C1 segment of cervical spinal cord (tissue), 14 donors: Measurements from ENCODE around the gene PA2G4.
A peak's percentile ranks its signal among the peaks of the same experiment; 100 is the strongest.
"Not testable (repeated sequence)": the region's sequence is repeated elsewhere in the genome, so short reads cannot be mapped to it uniquely, and the experiment has no call there.

ENCODE experiments used
- DNase-seq, 14 donors: peaks; one replicate each; lab custom pipeline; 2025; lab: John Stamatoyannopoulos, UW

The PA2G4 gene

DNA sequence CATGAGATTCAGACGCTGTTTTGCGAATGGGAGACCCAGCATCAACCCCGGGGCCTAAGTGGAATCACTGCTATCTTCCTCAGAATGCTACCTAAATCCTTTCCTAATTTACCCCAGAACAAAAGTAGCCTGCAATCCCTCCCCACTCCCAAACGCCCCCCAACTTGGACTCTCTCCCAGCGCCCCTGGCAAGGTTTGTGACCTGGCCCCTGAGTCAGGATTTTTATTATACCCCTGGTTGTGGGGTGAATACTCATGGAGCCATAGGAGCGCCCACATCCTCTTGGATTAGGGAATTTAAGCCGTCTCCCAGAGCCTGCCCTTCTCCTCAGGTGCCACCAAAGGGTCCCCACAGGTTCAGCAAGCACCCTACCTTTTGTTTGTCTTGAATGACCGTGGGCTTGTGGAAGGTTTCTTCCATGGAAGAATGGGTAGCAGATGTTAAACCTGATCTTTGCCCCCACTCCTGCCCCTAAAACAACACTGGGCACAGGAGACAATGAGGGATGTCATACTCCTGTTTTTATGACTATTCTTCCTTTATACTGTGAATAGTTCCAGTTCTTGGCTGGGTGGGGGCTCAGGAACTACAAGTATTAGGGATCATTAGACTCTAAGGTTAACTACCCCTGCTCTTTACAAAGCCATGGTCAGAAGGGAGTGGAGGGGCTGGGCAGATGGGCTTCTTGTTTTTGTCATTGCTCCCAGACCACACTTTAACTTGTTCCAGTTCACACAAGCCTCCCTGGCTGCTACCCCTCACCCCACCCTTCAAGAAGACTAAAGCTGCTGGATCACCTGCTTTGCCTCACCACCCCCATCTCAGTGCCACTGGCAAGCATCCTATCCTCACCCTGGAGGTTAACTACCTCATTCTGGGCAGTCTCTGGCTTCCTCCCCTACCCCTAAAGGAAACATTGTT is 48.7 kb downstream of the PA2G4 start:
- DNase-seq = no peak

DNA sequence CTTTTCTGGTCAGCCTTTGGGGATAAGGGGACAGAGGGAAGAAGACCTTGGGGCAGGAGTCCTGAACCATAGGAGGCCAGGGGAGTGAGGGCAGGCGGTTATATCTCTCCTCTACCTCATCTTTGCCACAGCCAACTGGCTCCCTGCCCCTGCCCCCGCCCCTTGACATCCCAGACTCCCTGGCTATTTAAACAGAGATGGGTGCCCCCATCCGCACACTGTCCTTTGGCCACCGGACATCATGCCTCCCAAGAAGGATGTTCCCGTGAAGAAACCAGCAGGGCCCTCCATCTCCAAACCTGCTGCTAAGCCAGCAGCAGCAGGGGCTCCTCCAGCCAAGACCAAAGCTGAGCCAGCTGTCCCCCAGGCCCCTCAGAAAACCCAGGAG is 49.3 kb downstream of the PA2G4 start:
- no peak for DNase-seq

DNA sequence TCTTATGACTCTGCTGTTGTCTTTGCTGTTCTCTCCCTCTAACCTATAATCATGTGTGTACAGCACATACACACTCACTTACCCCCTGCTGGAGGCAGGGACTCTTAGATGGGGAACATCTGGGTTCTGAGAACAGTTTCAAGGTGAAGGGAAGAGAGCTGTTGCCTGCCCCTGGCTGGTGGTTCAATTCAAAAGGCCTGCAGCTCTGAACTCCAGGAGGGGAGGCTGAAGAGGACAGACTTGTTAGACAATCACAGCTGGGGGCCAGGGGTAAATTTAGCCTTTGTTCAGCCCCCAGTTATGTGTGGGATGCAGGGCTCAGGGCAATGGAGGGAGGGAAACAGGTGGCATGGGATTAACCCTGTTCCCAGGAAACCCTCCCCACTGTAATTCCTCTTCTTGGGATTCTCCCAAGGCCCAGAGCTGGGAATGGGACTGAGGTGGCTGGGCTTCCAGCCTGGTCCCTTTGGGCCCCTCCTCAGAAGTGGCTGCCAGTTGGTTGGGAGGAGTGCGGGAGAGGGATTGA is 50.0 kb downstream of the PA2G4 start:
- DNase-seq = no peak

DNA sequence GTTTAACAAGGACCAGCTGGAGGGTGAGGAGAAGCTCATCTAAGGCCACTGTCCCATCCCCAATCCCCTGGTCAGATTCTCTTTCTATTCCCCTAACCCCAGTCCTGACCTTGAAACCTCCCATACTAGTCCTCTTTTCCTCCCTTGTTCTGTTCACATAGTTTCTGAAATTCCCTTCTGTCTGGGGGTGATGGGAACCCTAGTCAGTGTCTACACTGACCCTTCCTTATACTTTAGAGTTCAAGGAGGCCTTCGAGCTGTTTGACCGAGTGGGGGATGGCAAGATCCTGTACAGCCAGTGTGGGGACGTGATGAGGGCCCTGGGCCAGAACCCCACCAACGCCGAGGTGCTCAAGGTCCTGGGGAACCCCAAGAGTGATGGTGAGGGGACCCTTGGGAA is 50.5 kb downstream of the PA2G4 start:
- no peak for DNase-seq

DNA sequence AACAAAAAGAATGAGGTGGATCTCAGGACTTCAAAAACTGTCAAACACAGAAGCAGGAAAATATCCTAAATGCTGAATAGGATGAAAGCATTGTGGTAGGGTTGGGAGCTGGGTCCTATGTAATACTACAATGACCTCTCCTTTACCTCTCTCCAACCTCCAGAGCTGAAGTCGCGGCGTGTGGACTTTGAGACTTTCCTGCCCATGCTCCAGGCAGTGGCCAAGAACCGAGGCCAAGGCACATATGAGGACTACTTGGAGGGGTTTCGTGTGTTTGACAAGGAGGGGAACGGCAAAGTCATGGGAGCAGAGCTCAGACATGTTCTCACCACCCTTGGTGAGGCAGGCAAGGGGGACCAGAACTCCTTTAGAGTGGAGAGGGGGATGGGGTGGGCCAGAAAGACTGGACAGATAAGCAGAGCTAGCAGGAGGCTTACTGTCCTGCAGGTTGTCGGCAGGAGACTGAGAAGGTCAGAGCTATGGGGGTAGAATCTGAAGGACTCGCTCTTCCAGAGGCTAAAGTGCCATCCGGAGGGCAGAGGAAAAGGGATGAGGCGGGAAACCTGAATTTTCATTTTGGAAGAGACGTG is 51.0 kb downstream of the PA2G4 start:
- DNase-seq = no peak

DNA sequence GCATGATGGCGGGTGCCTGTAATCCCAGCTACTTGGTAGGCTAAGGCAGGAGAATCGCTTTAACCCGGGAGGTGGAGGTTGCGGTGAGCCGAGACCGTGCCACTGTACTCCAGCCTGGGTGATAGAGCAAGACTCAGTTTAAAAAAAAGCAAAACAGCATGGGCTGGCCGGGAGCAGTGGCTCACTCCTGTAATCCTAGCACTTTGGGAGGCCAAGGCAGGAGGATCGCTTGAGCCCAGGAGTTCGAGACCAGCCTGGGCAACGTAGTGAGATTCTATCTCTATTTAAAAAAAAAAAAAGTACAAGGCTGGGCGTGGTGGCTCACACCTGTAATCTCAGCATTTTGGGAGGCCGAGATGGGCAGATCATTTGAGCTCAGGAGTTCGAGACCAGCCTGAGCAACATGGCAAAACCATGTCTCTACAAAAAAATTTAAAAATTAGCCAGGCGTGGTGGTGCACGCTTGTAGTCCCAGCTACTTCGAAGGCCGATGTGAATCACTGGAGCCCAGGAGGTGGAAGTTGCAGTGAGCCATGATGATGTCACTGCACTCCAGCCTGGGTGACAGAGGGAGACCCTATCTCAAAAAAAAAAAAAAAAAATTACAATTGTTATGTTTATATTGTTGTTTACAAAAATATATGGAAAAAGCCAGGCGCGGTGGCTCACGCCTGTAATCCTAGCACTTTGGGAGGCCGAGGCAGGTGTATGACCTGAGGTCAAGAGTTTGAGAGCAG is 52.3 kb downstream of the PA2G4 start:
- not testable (repeated sequence) for DNase-seq

DNA sequence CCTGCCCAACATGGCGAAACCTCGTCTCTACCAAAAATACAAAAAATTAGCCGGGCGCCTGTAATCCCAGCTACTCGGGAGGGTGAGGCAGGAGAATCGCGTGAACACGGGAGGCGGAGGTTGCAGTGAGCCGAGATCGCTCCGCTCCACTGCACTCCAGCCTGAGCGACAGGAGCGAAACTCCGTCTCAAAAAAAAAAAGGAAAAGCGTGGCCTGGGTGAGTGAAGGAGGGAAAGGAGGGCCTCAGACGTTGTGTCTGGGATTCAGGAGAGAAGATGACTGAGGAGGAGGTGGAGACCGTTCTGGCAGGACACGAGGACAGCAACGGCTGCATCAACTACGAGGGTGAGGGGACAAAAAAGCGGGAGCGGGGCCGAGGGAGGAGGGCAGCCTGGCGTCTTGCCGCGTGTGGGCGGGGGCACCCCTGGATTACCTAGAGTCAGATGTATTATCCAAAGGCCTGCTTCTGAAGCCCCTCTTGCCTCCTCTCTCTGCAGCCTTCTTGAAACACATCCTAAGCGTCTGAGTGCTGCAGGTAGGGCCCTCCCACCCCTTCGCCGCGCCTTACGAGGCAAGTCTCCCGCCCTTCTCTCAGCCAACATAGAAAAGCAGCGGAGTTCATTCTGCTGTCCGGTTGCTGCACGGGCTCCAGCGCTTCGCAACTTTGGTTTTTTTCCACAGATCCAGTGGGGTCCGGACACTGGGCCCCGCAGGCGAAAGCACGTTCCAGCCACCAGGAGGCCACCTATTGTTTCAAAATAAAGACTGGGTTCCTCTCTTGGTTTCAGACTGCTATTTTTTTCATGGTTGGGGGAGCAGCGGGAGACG is 53.1 kb downstream of the PA2G4 start:
- DNase-seq = peak in 9 of 14 donors; percentile 38 to 85 (median 73)

DNA sequence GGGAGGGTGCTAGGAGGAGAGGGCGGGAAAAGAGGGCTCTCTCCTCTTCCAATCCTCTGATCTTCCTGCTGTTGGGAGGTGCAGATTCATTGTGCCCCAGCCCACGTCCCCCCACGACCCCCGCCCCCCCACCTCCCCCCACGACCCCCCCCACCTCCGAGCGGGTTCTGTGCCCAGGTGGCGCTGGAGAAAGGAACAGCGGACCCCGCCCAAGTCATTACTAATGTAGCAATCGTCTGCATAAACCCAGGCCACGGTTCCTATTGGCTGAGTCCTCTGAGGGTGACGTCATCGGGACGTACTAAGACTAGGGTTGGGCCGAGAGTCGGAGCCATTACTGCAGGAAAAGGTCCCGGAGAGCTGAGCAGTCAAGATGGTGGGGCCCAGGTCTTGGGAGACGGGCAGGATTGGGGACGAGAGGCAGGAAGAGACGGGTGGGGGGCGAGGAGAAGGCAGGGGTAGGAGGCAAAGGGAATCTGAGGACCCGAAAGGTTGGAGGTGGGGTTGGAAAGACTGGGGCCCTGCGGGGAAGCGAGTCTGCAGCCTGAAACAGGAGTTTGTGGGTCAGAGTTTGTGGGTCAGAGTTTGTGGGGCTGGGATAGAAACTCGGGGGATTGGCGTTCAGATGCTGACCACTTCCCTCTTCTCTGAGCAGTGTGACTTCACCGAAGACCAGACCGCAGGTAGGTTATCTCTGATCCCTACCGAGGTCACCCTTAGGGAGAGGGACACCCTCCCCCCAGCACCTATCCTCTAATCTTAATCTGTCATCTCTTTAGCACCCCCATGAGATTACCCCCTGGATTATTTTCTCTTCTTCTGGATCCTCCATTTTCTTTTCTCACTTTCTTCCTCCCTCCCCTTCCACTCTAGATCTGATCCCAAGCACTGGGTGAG is 53.9 kb downstream of the PA2G4 start, which contains the start of gene MYL6:
Gene MYL6 (plus strand): TSS at position 331 of the 897 bp plus-strand sequence. CDS start 43 bp downstream, at position 374.
- DNase-seq = peak; percentile 55 to 97 (median 88)

DNA sequence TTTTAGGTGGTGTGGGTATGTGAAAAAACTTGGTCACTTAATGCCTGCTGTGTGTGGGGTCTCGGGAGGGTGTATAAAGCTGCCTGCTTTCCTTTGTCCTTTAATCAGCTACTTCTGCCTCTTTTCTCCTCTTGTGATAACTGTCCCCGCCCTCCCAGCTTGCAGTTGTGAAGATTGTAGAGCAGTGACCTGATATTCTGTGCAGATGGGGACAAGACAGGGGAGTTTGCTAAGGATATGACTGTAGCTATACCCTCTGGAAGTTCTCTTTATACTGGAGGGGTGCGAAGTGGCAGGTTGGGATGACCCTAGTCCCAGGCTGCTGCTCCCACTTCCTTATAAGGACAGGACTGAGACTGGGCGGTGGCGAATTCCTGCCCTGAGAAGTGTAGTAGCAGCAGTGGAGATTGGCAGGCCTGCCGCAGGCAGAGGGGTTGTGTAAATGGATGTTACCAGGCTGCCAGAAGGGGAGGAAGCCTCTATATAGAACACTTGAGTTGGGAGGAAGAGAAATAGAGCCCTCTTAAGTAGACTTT is 54.6 kb downstream of the PA2G4 start:
- DNase-seq = peak in 10 of 14 donors; percentile 12 to 48 (median 28)

DNA sequence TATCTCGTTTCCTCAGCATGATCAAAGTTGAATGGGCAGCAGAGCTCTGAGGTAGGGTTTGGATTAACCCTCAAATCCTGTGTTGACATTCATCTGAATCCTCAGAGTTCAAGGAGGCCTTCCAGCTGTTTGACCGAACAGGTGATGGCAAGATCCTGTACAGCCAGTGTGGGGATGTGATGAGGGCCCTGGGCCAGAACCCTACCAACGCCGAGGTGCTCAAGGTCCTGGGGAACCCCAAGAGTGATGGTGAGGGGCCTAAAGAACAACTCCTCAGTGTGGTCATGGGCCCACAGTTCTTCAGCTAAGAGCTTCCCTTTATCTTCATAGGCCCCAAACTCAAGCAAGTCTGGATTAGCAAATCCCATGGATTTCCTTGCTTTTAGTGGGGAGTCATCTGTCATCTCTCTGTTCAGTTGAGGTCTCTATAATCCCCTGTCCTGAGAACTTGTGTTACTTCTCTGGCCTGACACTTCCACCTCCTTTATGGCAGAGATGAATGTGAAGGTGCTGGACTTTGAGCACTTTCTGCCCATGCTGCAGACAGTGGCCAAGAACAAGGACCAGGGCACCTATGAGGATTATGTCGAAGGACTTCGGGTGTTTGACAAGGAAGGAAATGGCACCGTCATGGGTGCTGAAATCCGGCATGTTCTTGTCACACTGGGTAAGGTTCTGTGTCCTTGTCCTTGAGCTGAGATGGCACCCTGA is 55.3 kb downstream of the PA2G4 start:
- peak in 1 of 14 donors; percentile 23 for DNase-seq

DNA sequence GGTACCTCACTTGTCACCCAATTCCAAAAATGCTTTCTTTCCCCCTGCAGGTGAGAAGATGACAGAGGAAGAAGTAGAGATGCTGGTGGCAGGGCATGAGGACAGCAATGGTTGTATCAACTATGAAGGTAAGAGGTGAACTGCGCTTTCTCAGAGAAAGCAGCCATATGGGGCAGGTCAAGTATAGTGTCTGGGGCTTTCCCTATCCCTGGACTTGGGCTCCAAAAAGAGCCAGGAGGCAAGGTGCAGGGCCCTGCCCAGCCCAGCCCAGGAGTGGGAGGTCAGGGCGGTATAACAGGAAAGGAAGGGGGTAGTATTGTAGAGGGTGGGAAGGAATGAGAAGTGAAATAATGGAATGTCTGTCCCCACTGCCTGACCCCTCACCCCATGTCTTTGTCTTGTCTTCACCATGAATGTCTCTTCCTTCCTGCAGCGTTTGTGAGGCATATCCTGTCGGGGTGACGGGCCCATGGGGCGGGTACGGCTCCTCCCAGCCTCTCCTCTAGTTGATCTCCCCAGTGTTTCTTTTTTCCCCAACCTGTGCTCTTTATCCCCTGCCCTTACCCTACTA is 55.9 kb downstream of the PA2G4 start:
- DNase-seq = peak in 1 of 14 donors; percentile 7

DNA sequence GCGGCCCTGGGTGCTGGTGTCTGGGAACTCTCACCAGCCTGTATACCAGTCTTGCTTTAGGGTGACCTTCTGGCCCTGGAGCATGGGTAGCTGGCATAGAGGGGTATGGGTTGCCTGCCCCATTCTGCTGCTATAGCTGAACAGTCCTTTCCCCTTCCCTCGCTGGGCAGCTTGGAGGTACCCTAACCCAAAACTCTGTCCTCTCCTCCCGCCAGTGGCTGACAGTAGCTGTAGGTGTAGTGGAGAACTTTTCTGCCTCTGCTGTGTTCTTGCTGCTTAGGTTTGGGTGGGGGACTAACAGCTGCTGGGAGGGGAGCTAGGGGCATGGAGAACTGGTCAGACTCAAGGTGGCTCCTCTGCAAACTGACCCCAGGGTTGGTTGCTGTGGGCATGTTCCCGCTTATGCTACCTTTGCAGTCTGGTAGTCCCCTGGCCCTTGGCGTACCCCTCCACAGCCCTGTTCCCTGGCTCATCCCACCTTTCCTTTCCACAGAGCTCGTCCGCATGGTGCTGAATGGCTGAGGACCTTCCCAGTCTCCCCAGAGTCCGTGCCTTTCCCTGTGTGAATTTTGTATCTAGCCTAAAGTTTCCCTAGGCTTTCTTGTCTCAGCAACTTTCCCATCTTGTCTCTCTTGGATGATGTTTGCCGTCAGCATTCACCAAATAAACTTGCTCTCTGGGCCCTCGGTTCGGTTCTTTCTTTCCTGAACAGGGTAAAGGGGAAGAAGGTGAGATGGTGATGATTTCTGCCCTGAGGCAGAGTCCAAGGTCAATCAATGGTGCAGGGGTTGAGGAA is 56.7 kb downstream of the PA2G4 start:
- DNase-seq = no peak

DNA sequence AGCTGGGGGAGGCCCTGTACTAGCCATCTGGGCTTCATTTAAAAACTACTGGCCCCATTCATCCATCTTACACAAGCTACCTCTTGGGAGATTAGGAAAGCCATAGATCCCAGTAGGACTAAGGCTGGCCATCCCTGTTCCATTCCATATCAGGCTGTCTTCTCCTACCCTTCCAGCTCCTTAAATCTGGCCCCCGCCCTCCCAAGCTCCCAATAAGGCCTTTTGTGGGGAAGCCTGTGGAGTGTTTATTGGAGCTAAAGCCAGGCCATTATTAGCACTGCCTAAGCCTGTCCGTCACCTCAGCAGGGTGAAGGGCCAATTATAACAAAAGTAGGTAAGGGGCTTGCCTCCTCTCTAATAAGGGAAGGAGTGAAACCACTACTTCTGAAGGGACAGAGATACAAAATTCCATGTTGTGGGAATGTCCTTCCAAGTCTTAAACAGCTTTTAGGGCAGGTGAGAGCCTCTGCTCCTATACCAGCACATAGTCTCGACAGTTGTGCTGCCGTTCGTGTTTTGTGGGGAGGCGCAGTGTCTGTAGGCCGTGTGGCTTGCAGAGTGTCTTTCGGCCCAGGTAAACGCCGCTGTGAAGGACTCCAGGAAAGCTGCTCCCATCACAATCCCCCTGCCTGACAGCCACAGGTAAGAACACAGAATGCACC is 57.5 kb downstream of the PA2G4 start:
- no peak for DNase-seq

DNA sequence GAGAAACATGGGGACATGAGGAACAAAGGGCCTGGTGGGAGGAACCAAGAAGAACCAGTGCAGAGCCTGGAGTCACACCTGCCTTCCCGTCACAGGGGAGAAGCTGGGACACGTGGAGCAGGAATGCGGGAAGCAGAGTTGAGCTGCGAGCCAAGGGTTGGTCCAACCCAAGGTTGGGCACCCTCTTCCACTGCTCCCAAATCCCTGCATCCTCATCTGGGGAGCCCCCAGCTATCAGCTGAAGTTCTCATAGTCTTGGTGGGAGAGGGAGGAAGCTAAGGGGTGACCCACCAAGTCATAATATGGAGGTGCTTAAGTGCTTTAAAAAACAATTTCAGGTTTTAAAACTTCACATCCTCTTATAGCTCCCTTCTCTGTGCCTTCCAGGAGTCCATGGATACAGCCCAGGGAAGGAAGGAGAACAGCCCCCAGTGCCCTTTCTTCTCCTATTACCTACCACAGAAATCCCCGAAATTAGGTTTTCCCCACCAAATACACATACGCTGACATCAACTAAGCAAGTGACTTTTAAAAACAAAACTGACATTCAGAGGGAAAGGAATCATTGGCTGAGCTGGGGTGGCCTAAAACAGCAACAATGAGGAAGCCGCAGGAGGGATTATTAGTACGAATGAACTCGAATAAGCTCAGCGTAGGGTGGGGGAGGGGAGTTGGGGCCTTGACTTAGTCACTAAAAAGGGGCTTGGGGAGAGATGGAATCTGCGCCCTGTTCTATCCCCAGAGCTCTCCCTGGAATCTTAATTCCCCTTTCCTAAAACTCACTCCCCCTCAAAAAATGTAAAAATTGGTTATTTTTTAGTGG is 58.3 kb downstream of the PA2G4 start:
- DNase-seq = no peak
